GM19324 (cell line): ENCODE results near the gene MYO3A.

ENCODE experiments used
- ATAC-seq: cut with Tn5 transposase; IDR thresholded peaks from one replicate; pipeline ENCODE4 v1.9.1; 2021; ENCODE audit warnings: mild to moderate bottlenecking, moderate library complexity; ENCODE audit not compliant: unreplicated experiment, low FRiP score

Gene MYO3A

GRCh38 chr10:26211781-26212444 is 277.9 kb downstream of the MYO3A start:
- no peak for ATAC-seq

- no peak for ATAC-seq
Observed at GRCh38 chr10:26212511-26212910, 278.5 kb downstream of the MYO3A start.

- ATAC-seq, result no peak
Observed at GRCh38 chr10:26213157-26213800, 279.2 kb downstream of the MYO3A start.

- no peak for ATAC-seq
Observed at GRCh38 chr10:26214004-26214403, 280.0 kb downstream of the MYO3A start.

- ATAC-seq, result no peak
Observed at GRCh38 chr10:26214551-26215395, 280.7 kb downstream of the MYO3A start.

- ATAC-seq, result no peak
Observed at GRCh38 chr10:26215396-26215934, 281.4 kb downstream of the MYO3A start.

- no peak for ATAC-seq
Observed at GRCh38 chr10:26215935-26216584, 282.0 kb downstream of the MYO3A start.

GRCh38 chr10:26216585-26217395 is 282.8 kb downstream of the MYO3A start, which contains the start of gene GAD2:
Gene GAD2 (plus strand): TSS chr10:26216774. CDS start chr10:26216810, 36 bp downstream.
- no peak for ATAC-seq

- no peak for ATAC-seq
Observed at GRCh38 chr10:26217396-26218086, 283.5 kb downstream of the MYO3A start.

- no peak for ATAC-seq
Observed at GRCh38 chr10:26219676-26220075, 285.6 kb downstream of the MYO3A start.

GRCh38 chr10:26220901-26221300 is 286.9 kb downstream of the MYO3A start:
- ATAC-seq, result no peak

- no peak for ATAC-seq
Observed at GRCh38 chr10:26221541-26221940, 287.5 kb downstream of the MYO3A start.

GRCh38 chr10:26222563-26222962 is 288.5 kb downstream of the MYO3A start:
- no peak for ATAC-seq

- ATAC-seq, result no peak
Observed at GRCh38 chr10:26225322-26225721, 291.3 kb downstream of the MYO3A start.

GRCh38 chr10:26227786-26228185 is 293.8 kb downstream of the MYO3A start:
- ATAC-seq, result no peak

- ATAC-seq, result no peak
Observed at GRCh38 chr10:26232174-26232573, 298.1 kb downstream of the MYO3A start.

GRCh38 chr10:26235761-26236160 is 301.7 kb downstream of the MYO3A start:
- ATAC-seq, result no peak

- no peak for ATAC-seq
Observed at GRCh38 chr10:26238378-26238777, 304.3 kb downstream of the MYO3A start.

GRCh38 chr10:26242706-26243350 is 308.8 kb downstream of the MYO3A start:
- no peak for ATAC-seq
